WTC11 (cell line): Measurements from ENCODE around the gene NELFA.

Experiments used
- CREB1 ChIP-seq: sonication (generic); formaldehyde crosslinking; IDR thresholded peaks from 2 replicates; pipeline ENCODE4 v1.8.0; 2023; ENCODE audit warnings: mild to moderate bottlenecking, missing genetic modification reagents
- CTCF ChIP-seq: fragments of 200-600 bp; IDR thresholded peaks from 2 replicates; pipeline ENCODE4 v1.8.0; 2022; ENCODE audit warnings: antibody characterized with exemption
- NR2C2 ChIP-seq: sonication (generic); formaldehyde crosslinking; IDR thresholded peaks from 2 replicates; pipeline ENCODE4 v1.8.0; 2022; ENCODE audit warnings: mild to moderate bottlenecking, missing genetic modification reagents

GRCh38 chr4:1959104-1959384 lies 49.7 kb downstream of the NELFA start:
- no peak for TF ChIP-seq CREB1 (CRISPR knock-in tag)
- TF ChIP-seq NR2C2 (CRISPR knock-in tag), result no peak
- no peak for TF ChIP-seq CTCF
